H1 (cell line): ENCODE measurements around the gene IL37. TPM values are rescaled to one million over a fixed set of nuclear protein-coding genes. Genes with fewer than 3 reads are reported as not detected.

Experiments
- CTCF ChIA-PET: fragments of 300-600 bp; sonication (Branson Sonifier 250); formaldehyde crosslinking; loops from one replicate; lab custom pipeline; 2021; ENCODE audit not compliant: partially characterized antibody; lab: Charles Lee
- POLR2A ChIA-PET: fragments of 300-600 bp; sonication (Branson Sonifier 250); formaldehyde crosslinking; loops from one replicate; lab custom pipeline; 2021; ENCODE audit warnings: inconsistent platforms; ENCODE audit not compliant: partially characterized antibody; lab: Charles Lee
- DNase-seq, 2 experiments: peaks; one replicate each; pipeline versions ENCODE4 v3.0.0 to v3.0.0-alpha.2; 2010 to 2022; ENCODE audit warnings: low spot score in 2 of 2, low read depth in 1 of 2, mixed read lengths in 1 of 2
- FAIRE-seq: peaks from 2 replicates; lab custom pipeline; 2011; peaks lifted over from hg19 to GRCh38; lab: Jason Lieb, UNC
- H2AFZ ChIP-seq: 2 replicates; pipeline ENCODE4 v1.8.1; 2012; ENCODE audit warnings: low read length, inconsistent platforms
- H2AK5ac ChIP-seq: 2 replicates; pipeline ENCODE4 v1.6.1; 2013; ENCODE audit warnings: low read depth, low read length
- H2BK120ac ChIP-seq: replicated peaks from 2 replicates; pipeline ENCODE3; 2013; ENCODE audit warnings: low read depth, low read length, inconsistent platforms
- H2BK12ac ChIP-seq: 2 replicates; pipeline ENCODE4 v1.6.1; 2013; ENCODE audit warnings: low read depth, low read length
- H2BK15ac ChIP-seq: 2 replicates; pipeline ENCODE4 v1.6.1; 2013; ENCODE audit warnings: low read length
- H2BK20ac ChIP-seq: 2 replicates; pipeline ENCODE4 v1.6.1; 2013; ENCODE audit warnings: low read length
- H2BK5ac ChIP-seq: 2 replicates; pipeline ENCODE4 v1.6.1; 2013; ENCODE audit warnings: low read depth, low read length
- H3K14ac ChIP-seq: 2 replicates; pipeline ENCODE4 v1.6.1; 2013; ENCODE audit warnings: inconsistent platforms; ENCODE audit not compliant: insufficient read length
- H3K18ac ChIP-seq: 2 replicates; pipeline ENCODE4 v1.6.1; 2013; ENCODE audit warnings: low read length; ENCODE audit errors: extremely low read depth
- H3K23ac ChIP-seq: 2 replicates; pipeline ENCODE4 v1.6.1; 2013; ENCODE audit warnings: inconsistent platforms; ENCODE audit not compliant: insufficient read length
- H3K23me2 ChIP-seq: 2 replicates; pipeline ENCODE4 v1.6.1; 2013; ENCODE audit warnings: low read depth, low read length
- H3K27ac ChIP-seq: 2 replicates; pipeline ENCODE4 v1.6.1; 2011; ENCODE audit warnings: low read depth, low read length, inconsistent platforms
- H3K27me3 ChIP-seq, 4 experiments: replicated peaks in 1 of 4; 1 replicate in 1 of 4; 2 replicates in 3 of 4; pipeline versions ENCODE4 v1.6.1 to v1.8.1; 2011 to 2013; ENCODE audit warnings: low read length in 3 of 4, mild to moderate bottlenecking in 3 of 4, inconsistent platforms in 2 of 4, mixed read lengths in 2 of 4, moderate library complexity in 1 of 4; ENCODE audit not compliant: control insufficient read depth in 3 of 4, insufficient read depth in 3 of 4; ENCODE audit errors: extremely low read depth in 1 of 4
- H3K36me3 ChIP-seq, 4 experiments: 2 replicates each; pipeline versions ENCODE4 v1.6.1 to v1.8.1; 2011 to 2013; ENCODE audit warnings: mild to moderate bottlenecking in 4 of 4, low read length in 3 of 4, moderate library complexity in 2 of 4, control low read depth in 1 of 4, inconsistent platforms in 1 of 4; ENCODE audit not compliant: insufficient read depth in 4 of 4, control insufficient read depth in 2 of 4
- H3K4ac ChIP-seq: replicated peaks from 2 replicates; pipeline ENCODE3; 2013; ENCODE audit warnings: low read length, low read depth, mixed read lengths, inconsistent platforms; ENCODE audit not compliant: insufficient read length
- H3K4me1 ChIP-seq, 4 experiments: replicated peaks in 1 of 4; 1 replicate in 1 of 4; 2 replicates in 3 of 4; pipeline versions ENCODE4 v1.6.1 to v1.8.1; 2011 to 2013; ENCODE audit warnings: low read length in 3 of 4, inconsistent platforms in 2 of 4, mixed read lengths in 1 of 4; ENCODE audit not compliant: insufficient read depth in 4 of 4, control insufficient read depth in 3 of 4
- H3K4me2 ChIP-seq, 2 experiments: 2 replicates each; pipeline versions ENCODE4 v1.6.1 to v1.8.1; 2011 to 2013; ENCODE audit warnings: low read depth in 2 of 2, low read length in 2 of 2, control low read depth in 1 of 2, inconsistent platforms in 1 of 2, mild to moderate bottlenecking in 1 of 2; ENCODE audit not compliant: insufficient read depth in 1 of 2
- H3K4me3 ChIP-seq, 4 experiments: fragments of 200-600, 300-600 bp in 1 of 4; sonication (generic), shearing (Covaris generic), sonication (Bioruptor Twin) in 1 of 4; 2 replicates each; pipeline versions ENCODE4 v1.5.1 to v1.8.1; 2011 to 2016; ENCODE audit warnings: low read length in 4 of 4, low read depth in 3 of 4, control low read depth in 2 of 4, inconsistent platforms in 2 of 4, mild to moderate bottlenecking in 2 of 4, mixed read lengths in 1 of 4, moderate library complexity in 1 of 4; ENCODE audit not compliant: insufficient read depth in 2 of 4; ENCODE audit errors: extremely low read depth in 1 of 4
- H3K56ac ChIP-seq: replicated peaks from 2 replicates; pipeline ENCODE3; 2013; ENCODE audit warnings: low read depth, mild to moderate bottlenecking, mixed read lengths, low read length, inconsistent platforms; ENCODE audit not compliant: insufficient read length
- H3K79me1 ChIP-seq: 2 replicates; pipeline ENCODE4 v1.6.1; 2013; ENCODE audit warnings: low read depth, low read length, control low read depth
- H3K79me2 ChIP-seq, 2 experiments: 2 replicates each; pipeline versions ENCODE4 v1.6.1 to v1.8.1; 2012 to 2013; ENCODE audit warnings: low read length in 2 of 2, mild to moderate bottlenecking in 2 of 2, inconsistent platforms in 1 of 2; ENCODE audit not compliant: insufficient read depth in 2 of 2, control insufficient read depth in 1 of 2
- H3K9ac ChIP-seq, 4 experiments: replicated peaks in 1 of 4; 1 replicate in 1 of 4; 2 replicates in 3 of 4; pipeline versions ENCODE4 v1.6.1 to v1.8.1; 2011 to 2013; ENCODE audit warnings: low read depth in 3 of 4, low read length in 3 of 4, control low read depth in 2 of 4, mild to moderate bottlenecking in 2 of 4, moderate library complexity in 2 of 4, inconsistent platforms in 1 of 4; ENCODE audit errors: extremely low read depth in 1 of 4
- H3K9me3 ChIP-seq, 2 experiments: 2 replicates each; pipeline versions ENCODE4 v1.6.1 to v1.8.1; 2012 to 2013; ENCODE audit warnings: mild to moderate bottlenecking in 2 of 2, moderate library complexity in 2 of 2, control low read depth in 1 of 2, inconsistent platforms in 1 of 2, low read depth in 1 of 2, low read length in 1 of 2, mixed read lengths in 1 of 2; ENCODE audit not compliant: insufficient read depth in 2 of 2
- H4K20me1 ChIP-seq, 2 experiments: replicated peaks in 1 of 2; 2 replicates each; pipeline versions ENCODE3 to v1.8.1; 2011 to 2013; ENCODE audit warnings: inconsistent platforms in 2 of 2, low read length in 2 of 2, mild to moderate bottlenecking in 1 of 2; ENCODE audit not compliant: insufficient read depth in 2 of 2, control insufficient read depth in 1 of 2
- H4K5ac ChIP-seq: 2 replicates; pipeline ENCODE4 v1.6.1; 2013; ENCODE audit warnings: low read length, low read depth, mixed read lengths, inconsistent platforms; ENCODE audit not compliant: insufficient read length
- H4K8ac ChIP-seq: 2 replicates; pipeline ENCODE4 v1.8.0; 2013; ENCODE audit warnings: mild to moderate bottlenecking, moderate library complexity, low read length, inconsistent platforms; ENCODE audit not compliant: insufficient read depth; ENCODE audit errors: extremely low read depth
- H4K91ac ChIP-seq: replicated peaks from 2 replicates; pipeline ENCODE3; 2013; ENCODE audit warnings: low read length, mixed read lengths, inconsistent platforms; ENCODE audit not compliant: insufficient read length
- CTBP2 ChIP-seq: IDR thresholded peaks from 2 replicates; pipeline ENCODE4 v1.7.0; 2011; ENCODE audit warnings: borderline replicate concordance, mild to moderate bottlenecking, moderate library complexity, mixed read lengths, low read length; ENCODE audit not compliant: insufficient read depth, insufficient read length
- EP300 ChIP-seq, 2 experiments: IDR thresholded peaks; 1 replicate in 1 of 2; 2 replicates in 1 of 2; pipeline ENCODE4 v1.6.1; 2011 to 2012; ENCODE audit warnings: low read depth in 2 of 2, low read length in 2 of 2, mild to moderate bottlenecking in 2 of 2, borderline replicate concordance in 1 of 2, inconsistent platforms in 1 of 2, moderate library complexity in 1 of 2
- HDAC6 ChIP-seq: IDR thresholded peaks from one replicate; pipeline ENCODE4 v1.7.1; 2012; ENCODE audit warnings: low read depth, mild to moderate bottlenecking, inconsistent platforms, low read length, moderate library complexity
- NANOG ChIP-seq: IDR thresholded peaks from 2 replicates; pipeline ENCODE4 v1.6.1; 2011; ENCODE audit warnings: low read length, low read depth, mild to moderate bottlenecking, inconsistent platforms; ENCODE audit not compliant: insufficient read depth, poor library complexity, severe bottlenecking
- POLR2A ChIP-seq, 2 experiments: IDR thresholded peaks; 1 replicate in 1 of 2; 2 replicates in 1 of 2; pipeline ENCODE4 v1.6.1; 2011; ENCODE audit warnings: low read depth in 2 of 2, low read length in 2 of 2, mild to moderate bottlenecking in 2 of 2; ENCODE audit errors: control extremely low read depth in 1 of 2
- SIRT6 ChIP-seq: IDR thresholded peaks from one replicate; pipeline ENCODE4 v1.7.1; 2012; ENCODE audit warnings: low read length, inconsistent platforms
- SUZ12 ChIP-seq: fragments of 200-600 bp; sonication (generic); IDR thresholded peaks from 2 replicates; pipeline ENCODE4 v1.6.1; 2012; ENCODE audit warnings: mild to moderate bottlenecking, inconsistent platforms, low read length, moderate library complexity, mixed read lengths
- TAF7 ChIP-seq: optimal IDR thresholded peaks from 2 replicates; pipeline ENCODE3; 2011; ENCODE audit warnings: low read depth, mild to moderate bottlenecking, inconsistent platforms, low read length, moderate library complexity, borderline replicate concordance
- TCF12 ChIP-seq: IDR thresholded peaks from 2 replicates; pipeline ENCODE4 v1.6.1; 2011; ENCODE audit warnings: low read depth, mild to moderate bottlenecking, low read length
- WGBS, 2 experiments: shearing (Covaris generic) in 1 of 2; methylation state at CpG; one replicate each; pipeline versions ENCODE4 v1.1.6 to v1.1.7; 2013 to 2015; ENCODE audit warnings: low lambda C conversion rate in 2 of 2, mixed read lengths in 2 of 2, inconsistent platforms in 1 of 2, low coverage in 1 of 2, missing lambda C conversion rate in 1 of 2; ENCODE audit not compliant: insufficient replicate concordance in 2 of 2, insufficient coverage in 1 of 2, insufficient read length in 1 of 2; ENCODE audit errors: extremely low coverage in 1 of 2, missing lambda C conversion rate in 1 of 2; 5-methylcytosine and 5-hydroxymethylcytosine counted together
- polyA plus RNA-seq, 7 experiments: library from polyadenylated mRNA; depleted of rRNA in 3 of 7; stranded (reverse) in 5 of 7; unstranded in 2 of 7; fragments of >200 nt in 5 of 7; fragments of 200-250 nt in 2 of 7; gene quantifications; 1 replicate in 5 of 7; 2 replicates in 1 of 7; 4 replicates in 1 of 7; pipeline versions ENCODE4 v1.2.1 to v1.2.3, GENCODE V29; 2011 to 2013; ENCODE audit warnings: missing spikeins in 2 of 7, mixed read lengths in 2 of 7
- total RNA-seq: library from RNA; stranded (reverse); fragmentation: NEBNext Ultra II Directional; extraction: Animal tissue kit (Norgen Biotek cat#: 25700); gene quantifications from 2 replicates; pipeline ENCODE4 v1.2.1, GENCODE V29; 2021
- TF ChIP-seq, protein P1 (sequence below), 3 experiments: IDR thresholded peaks; 1 replicate in 2 of 3; 2 replicates in 1 of 3; pipeline versions ENCODE4 v1.5.1 to v1.6.1; 2011; ENCODE audit warnings: low read length in 3 of 3, mild to moderate bottlenecking in 3 of 3, inconsistent platforms in 2 of 3, low read depth in 1 of 3, moderate library complexity in 1 of 3; ENCODE audit not compliant: insufficient read depth in 1 of 3; ENCODE audit errors: control extremely low read depth in 1 of 3

The IL37 gene
- total and polyA plus RNA-seq, 2 of the 8 experiments (the other 6 are each of a cell fraction or from before 2014, with no cell fraction given): 0.18 TPM; not detected in 1

DNA sequence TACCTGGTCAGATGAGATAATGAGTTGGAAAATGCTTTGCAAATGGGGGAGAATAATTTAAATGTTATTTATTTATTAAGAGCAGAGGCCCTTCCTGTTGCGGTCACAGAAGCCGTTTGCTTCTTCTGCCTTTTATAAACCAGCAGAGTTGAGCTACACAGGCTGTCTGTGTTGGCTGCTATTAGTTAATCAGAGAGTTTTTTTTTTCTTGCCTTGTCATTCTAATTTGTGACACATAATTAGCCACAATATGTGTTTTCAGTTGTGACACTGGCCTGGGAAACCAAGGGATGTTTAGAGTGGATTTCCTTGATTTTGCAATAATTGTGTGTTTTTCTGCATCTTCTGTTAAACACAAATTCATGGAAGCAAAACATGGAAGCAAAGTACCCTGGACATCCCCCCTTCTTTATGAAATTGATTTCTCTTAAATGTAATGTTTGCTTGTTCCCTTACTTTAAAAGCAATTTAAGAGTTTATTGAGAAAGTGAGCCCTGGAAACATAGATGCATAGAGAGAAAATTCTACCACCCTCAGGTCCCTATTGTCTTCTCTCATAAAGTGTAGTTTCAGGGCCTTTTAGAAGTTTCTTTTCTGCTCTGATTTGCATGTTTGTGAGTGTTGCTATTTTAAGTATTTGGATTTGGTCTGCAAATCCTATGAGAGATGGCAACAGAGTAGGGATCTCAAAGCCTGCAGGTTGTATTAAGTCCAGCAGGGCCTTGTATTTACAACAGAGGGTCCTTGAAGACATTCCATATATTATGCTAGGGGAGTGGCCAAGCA, 22.8 kb upstream of the IL37 start:
- H2AK5ac ChIP-seq: no peak overlapping the region
- no peak overlapping the region for H4K8ac ChIP-seq
- no peak overlapping the region for H3K9ac ChIP-seq
- no peak overlapping the region for H3K4me3 ChIP-seq
- no peak overlapping the region for H2BK12ac ChIP-seq
- H3K27ac ChIP-seq: no peak overlapping the region
- H3K36me3 ChIP-seq: no peaks in the 10 kb centered on the region
- no peaks in the 10 kb centered on the region for H3K27me3 ChIP-seq
- no peak overlapping the region for H2BK20ac ChIP-seq
- no peaks in the 10 kb centered on the region for H3K79me2 ChIP-seq
- no peaks in the 10 kb centered on the region for H3K4me1 ChIP-seq
- H4K5ac ChIP-seq: no peak overlapping the region
- H2BK5ac ChIP-seq: no peak overlapping the region
- no peak overlapping the region for H4K91ac ChIP-seq
- no peak overlapping the region for H3K4ac ChIP-seq
- no peaks in the 10 kb centered on the region for H3K79me1 ChIP-seq
- H3K14ac ChIP-seq: no peak overlapping the region
- no peaks in the 10 kb centered on the region for H3K23me2 ChIP-seq
- ChIA-PET CTCF (interaction anchor here (0.6 to 1.1 kb wide), 3 partner anchors 15 to 138 kb away, joined by 3 read pairs; no protein-coding TSS in a partner anchor), POLR2A (no interaction called here)
- no peak overlapping the region for H3K23ac ChIP-seq
- no peak overlapping the region for H2BK120ac ChIP-seq
- H2AFZ ChIP-seq: no peak overlapping the region
- no peaks in the 10 kb centered on the region for H3K9me3 ChIP-seq
- H4K20me1 ChIP-seq: no peaks in the 10 kb centered on the region
- no peak overlapping the region for H3K56ac ChIP-seq
- DNase-seq: no peak
- H3K4me2 ChIP-seq: no peak overlapping the region
- no peak for FAIRE-seq
- 96% methylated on average over 2 of the region's 2 CpGs; no CpG with 5 or more reads in 1 of the 2 experiments for WGBS, 2 experiments
- no peak overlapping the region for H2BK15ac ChIP-seq
- H3K18ac ChIP-seq: no peak overlapping the region
- no peak for TF ChIP-seq CTBP2
- no peak for TF ChIP-seq EP300 (IDR thresholded peaks at IDR 0.05; ENCODE audit: borderline replicate concordance in 1 of 2, low read depth in 2 of 2, low read length in 2 of 2)
- TF ChIP-seq, protein P1, sequence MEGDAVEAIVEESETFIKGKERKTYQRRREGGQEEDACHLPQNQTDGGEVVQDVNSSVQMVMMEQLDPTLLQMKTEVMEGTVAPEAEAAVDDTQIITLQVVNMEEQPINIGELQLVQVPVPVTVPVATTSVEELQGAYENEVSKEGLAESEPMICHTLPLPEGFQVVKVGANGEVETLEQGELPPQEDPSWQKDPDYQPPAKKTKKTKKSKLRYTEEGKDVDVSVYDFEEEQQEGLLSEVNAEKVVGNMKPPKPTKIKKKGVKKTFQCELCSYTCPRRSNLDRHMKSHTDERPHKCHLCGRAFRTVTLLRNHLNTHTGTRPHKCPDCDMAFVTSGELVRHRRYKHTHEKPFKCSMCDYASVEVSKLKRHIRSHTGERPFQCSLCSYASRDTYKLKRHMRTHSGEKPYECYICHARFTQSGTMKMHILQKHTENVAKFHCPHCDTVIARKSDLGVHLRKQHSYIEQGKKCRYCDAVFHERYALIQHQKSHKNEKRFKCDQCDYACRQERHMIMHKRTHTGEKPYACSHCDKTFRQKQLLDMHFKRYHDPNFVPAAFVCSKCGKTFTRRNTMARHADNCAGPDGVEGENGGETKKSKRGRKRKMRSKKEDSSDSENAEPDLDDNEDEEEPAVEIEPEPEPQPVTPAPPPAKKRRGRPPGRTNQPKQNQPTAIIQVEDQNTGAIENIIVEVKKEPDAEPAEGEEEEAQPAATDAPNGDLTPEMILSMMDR (IDR thresholded peaks at IDR 0.05; ENCODE audit: control extremely low read depth in 1 of 3, insufficient read depth in 1 of 3, low read depth in 1 of 3, low read length in 3 of 3): no peak
- no peak for TF ChIP-seq HDAC6
- no peak for TF ChIP-seq SUZ12
- TF ChIP-seq TAF7: no peak
- no peak for TF ChIP-seq SIRT6
- no peak for TF ChIP-seq NANOG
- no peak for TF ChIP-seq POLR2A (IDR thresholded peaks at IDR 0.05; ENCODE audit: control extremely low read depth in 1 of 2, low read depth in 2 of 2, low read length in 2 of 2)
- TF ChIP-seq TCF12: no peak
